ENCODE measurements around the gene ARHGEF10L.

The ARHGEF10L gene

DNA sequence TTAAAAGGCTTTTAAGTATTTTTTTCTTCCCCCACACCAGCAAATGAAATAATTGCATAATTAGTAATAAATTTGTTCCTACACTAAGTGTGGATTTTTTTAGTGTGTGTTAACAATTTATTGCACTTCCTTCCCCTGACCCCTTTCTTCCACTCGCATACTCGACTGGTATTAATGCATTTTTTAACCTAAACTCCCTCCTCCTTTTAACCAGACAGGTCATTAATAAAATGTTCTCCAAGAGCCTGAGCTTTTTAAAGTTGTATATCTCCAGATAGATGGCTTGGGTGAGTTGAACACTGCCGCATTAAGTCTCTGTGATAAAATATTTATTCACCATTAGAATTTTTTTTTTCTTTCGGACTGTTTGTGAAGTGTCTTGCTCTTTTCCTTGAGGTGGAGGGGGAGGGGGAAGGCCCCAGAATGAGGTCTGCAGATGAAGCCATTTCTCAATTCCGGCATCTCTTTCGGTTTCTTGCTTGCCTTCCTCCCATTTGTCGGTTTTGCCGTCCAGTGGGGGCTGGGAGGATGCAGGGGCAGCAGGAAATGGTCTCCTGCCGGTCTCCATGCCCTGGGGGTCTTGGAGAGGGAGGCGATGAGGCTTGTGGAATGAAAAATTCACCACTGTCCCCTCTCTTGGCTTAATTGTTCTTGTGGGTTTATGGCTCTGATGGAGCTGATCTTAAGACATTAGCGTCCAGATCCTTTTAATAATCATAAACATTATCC is 151.6 kb downstream of the ARHGEF10L start:
- H3K27ac ChIP-seq, result no peak overlapping the region
- DNase-seq (ENCODE audit: low read depth, low spot score), result no peak

DNA sequence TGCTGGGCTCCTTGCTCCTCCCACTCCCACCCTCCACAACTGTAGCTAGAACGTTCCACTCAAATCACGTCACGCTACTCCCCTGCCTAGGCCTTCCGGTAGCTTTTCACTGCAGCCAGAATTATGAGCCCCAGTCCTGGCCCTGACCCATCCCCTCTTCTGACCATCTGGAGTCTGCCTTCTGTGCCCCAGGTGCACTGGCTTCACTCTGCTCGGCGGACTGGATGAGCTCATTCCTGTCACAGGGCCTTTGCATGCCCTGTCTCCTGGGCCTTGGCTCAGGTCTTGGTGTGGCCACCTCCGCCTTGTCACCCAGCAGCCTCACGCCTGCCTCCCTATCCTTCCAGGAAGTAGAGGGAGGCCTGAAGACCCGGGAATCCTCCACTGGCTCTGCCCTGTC is 153.1 kb downstream of the ARHGEF10L start:
- no peak overlapping the region for H3K27ac ChIP-seq
- no peak for DNase-seq (ENCODE audit: low read depth, low spot score)

DNA sequence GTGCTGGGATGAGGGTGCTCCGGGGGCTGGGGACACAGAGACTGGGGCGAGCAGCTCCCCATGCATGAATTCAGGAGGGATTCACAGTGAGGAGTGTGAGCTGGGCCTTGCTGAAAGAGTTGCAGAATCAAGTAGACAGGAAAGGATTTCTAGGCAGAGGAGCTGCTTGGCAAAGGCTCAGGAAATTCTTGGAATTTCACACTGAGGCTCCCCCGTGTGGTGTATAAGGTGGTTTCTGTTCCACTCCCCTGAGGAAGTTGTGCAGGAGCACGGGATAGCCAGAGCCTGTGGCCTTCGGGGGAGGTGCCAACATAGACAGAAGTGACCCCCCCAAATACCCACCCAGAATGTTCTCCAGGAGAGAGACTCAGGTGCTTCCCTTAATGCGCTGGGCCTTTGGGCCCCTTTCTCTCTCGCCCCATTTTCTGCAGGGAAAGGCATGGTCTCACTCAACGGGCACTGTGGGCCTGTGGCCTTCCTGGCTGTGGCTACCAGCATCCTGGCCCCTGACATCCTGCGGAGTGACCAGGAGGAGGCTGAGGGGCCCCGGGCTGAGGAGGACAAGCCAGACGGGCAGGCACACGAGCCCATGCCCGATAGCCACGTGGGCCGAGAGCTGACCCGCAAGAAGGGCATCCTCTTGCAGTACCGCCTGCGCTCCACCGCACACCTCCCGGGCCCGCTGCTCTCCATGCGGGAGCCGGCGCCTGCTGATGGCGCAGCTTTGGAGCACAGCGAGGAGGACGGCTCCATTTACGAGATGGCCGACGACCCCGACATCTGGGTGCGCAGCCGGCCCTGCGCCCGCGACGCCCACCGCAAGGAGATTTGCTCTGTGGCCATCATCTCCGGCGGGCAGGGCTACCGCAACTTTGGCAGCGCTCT is 157.2 kb downstream of the ARHGEF10L start:
- no peak for DNase-seq (ENCODE audit: low read depth, low spot score)

DNA sequence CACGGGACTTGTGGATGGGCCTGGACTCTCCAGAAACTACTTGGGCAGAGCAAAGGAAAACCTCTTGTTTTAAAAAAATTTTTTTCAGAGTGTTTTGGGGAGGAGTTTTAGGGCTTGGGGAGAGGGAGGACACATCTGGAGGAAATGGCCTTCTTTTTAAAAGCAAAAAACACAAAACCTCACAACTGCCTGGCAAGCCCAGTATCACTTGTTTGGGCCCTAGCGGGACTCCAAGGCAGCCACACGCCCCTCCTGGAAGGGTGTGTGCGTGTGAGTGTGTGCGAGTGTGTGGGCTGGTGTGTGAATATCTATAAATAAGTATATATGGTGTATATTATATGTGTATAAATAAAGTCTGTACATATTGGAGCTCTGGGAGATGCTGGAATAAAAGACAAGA is 158.0 kb downstream of the ARHGEF10L start:
- no peak overlapping the region for H3K27ac ChIP-seq
- no peak for DNase-seq (ENCODE audit: low read depth, low spot score)

More for the DNA sequence above, 157.2 kb downstream of the ARHGEF10L start:
- no peak overlapping the region for H3K27ac ChIP-seq

DNA sequence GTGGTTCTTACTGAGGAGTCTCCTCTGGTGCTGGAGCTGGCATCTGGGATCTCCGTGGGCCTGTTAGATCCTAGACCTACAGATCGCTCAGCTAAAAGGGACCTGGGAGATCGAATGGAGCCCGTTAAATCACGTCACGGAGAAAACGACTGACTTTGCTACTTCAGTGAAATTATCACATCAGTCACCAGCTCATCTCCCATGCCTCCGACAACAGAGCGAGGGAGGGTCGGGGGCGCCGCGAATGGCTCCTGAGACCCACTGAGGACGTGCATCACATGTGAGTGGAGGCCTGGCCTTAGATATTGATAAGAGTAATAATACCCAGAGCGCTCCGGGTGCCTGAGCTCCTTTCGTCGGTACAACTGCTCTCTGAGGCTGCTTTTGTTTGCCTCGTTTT is 160.1 kb downstream of the ARHGEF10L start:
- no peak for DNase-seq (ENCODE audit: low read depth, low spot score)
- H3K27ac ChIP-seq, result no peak overlapping the region

DNA sequence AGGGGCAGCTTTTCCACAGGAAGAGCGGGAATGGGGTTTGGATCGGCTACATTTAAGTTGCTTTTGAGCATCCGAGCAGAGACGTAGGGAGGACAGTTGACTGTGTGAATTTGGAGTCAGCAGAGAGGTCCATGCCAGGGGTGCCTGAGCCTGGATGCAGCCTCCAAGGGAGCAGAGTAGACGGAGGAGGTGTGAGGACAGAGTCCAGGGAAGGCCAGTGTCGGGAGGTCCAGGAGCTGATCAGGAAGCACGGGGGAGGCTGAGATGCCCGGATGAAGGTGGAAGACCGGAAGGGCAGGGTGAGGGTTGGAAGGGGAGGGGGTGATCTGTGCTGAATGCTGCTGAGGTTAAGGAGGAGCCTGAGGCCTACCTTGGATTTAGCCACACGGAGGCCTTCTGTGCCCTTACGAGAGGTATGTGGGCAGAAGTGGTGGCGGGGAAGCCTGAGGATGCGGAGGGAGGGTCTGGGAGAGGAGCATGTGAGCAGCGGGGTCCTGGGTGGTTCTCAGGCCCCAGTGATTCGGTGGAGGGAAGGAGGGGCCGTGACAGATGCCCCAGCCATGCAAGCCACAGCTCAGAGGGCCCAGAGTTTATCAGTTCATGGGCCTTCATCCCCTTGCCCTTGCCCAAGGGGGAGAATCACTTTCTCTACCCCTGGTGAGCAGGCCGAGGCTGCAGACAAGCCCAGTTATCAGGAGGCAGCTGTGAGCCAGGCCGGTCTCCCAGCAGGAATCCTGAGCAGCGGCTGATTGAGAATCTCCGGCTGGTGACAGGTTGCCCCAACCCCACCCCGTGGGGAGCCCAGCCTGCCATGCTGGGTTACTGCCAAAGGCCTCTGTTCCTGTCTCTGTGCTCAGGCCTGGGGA is 161.7 kb downstream of the ARHGEF10L start:
- H3K27ac ChIP-seq, result no peak overlapping the region
- DNase-seq (ENCODE audit: low read depth, low spot score), result no peak

DNA sequence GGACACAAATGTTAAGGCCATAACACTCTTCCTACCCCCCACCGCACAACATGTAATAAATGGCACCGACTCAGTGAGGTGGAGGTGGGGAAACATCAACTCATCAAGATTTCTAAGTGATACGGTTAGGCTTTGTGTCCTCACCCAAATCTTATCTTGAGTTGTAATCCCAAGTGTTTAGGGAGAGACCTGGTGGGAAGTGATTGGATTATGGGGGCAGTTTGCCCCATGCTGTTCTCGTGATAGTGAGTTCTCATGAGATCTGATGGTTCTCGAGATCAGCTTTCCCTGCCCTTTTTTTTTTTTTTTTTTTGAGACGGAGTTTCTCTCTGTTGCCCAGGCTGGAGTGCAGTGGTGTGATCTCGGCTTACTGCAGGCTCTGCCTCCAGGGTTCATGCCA is 164.7 kb downstream of the ARHGEF10L start:
- H3K27ac ChIP-seq, result no peak overlapping the region
- no peak for DNase-seq (ENCODE audit: low read depth, low spot score)

DNA sequence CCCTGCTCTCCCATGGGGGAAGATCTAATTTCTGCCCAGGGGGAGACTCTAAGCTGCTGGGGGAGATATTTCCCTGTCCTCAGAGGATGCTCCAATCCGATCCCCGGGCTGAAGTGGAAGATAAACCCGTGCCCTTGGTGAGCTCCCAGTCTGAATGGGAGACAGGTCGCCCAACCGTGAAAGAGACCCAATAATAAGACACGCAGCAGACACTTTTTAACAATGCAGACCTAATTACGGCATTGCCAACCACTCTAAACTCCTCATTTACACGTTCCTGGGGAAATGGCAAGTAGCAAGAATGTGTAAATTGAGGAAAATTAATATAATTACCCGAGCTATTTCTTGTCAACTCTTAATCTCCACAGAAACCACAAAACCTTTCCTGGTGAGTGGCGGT is 166.9 kb downstream of the ARHGEF10L start:
- H3K27ac ChIP-seq, result no peak overlapping the region
- no peak for DNase-seq (ENCODE audit: low read depth, low spot score)

DNA sequence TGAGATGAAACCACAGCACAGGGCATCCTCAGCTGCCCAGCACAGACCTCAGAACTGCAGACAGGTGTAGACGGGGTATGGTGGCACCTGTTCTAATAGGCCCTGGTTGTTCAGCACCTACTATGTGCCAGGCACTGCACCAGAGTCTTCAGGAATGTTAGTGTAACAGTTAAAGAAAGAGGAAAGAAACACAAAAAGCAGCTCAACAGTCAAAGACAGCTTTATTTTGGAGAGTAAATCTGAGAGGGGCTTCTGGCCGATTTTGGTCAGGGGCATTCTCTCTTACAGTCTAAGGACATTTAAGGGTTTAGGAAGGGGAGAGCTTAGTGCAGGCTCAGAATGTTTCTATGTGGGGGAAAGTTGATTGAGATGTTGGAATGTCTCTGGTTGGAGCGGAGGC is 170.5 kb downstream of the ARHGEF10L start:
- no peak for DNase-seq (ENCODE audit: low read depth, low spot score)
- H3K27ac ChIP-seq, result no peak overlapping the region

DNA sequence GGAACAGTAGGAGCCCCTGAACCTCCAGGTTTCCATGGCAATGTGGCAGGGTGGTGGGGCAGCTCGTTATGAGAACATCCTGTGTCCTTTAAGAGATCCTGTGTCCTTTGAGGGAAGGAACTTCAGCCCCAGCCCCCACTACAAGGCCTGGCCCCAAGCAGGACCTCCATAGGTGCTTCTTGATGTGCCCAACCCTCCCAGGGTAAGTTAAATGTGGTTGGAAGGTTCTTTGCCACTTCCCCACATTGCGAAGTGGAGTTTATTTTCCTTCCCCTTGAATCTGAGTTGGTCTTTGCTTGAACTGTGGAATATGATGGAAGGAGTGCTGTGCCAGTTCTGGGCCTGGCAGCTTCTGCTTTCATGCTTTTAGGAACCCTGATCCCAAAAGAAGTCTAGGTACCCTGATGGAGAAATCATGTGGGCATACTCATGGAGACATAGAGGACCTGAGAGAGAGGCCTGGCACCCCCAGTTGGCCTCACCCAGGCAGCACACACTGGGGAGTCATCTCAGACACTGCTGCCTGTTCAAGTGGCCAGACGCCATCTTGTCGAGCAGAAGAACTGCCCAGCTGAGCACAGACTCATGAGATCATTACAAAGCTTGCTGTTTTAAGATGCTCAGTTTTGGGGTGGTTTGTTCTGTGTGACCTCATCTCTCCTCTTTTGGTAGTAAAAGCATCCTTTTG is 171.5 kb downstream of the ARHGEF10L start:
- no peak overlapping the region for H3K27ac ChIP-seq
- DNase-seq (ENCODE audit: low read depth, low spot score), result no peak

DNA sequence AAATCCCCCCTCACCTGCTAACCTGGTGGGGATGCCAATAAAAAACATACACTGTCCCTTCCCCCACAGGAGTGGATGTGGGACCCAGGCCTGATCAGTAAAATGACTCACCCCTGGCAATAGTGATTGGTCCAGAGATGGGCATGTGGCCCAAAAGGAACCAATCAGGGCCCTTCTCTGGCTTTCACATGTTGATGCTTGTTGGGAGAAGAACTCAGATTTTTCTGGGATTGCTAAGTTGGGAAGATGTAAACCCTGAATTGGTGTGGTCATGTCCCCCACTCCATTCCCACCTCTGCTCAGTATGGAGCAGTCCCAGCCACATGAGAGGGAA is 172.0 kb downstream of the ARHGEF10L start:
- DNase-seq (ENCODE audit: low read depth, low spot score), result no peak
- no peak overlapping the region for H3K27ac ChIP-seq

DNA sequence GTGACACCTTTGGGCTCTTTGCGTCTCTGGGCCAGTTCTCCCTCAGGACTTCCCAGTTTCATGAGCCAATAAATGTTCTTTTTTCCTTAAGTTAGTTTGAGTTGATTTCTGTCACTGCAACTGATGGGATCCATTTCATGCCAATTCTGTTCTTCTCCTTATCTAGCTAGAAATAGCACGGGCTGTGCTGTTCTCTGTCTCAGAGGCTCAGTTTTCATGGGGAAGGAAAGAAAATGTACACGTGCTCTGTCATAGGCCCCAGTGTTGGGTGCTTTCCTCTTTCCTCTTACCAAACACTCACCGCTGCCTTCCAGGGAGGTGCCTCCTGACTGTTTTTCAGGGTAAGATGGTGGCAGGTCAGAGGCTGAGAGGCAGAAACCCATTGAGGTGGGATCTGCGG is 172.4 kb downstream of the ARHGEF10L start:
- no peak for DNase-seq (ENCODE audit: low read depth, low spot score)
- no peak overlapping the region for H3K27ac ChIP-seq

DNA sequence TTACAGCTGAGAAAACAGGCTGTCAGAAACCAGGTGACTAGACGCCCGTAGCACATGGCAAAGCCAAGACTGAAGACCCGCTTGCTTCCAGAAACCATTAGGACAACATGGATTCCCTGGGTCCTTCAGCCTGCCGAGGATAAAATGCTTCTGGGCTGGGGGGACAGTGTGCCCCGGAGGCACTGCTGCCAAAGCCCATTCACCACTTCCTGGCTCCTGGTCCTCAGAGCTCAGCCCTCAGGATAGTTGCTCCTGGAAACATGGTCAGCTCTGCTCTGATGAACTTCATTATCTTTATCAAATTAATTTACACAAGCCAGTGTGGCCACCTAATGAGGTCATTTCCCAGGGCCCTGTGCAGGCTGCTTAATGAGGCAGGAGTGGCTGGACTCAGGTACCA is 174.5 kb downstream of the ARHGEF10L start:
- no peak overlapping the region for H3K27ac ChIP-seq
- DNase-seq (ENCODE audit: low read depth, low spot score), result no peak

DNA sequence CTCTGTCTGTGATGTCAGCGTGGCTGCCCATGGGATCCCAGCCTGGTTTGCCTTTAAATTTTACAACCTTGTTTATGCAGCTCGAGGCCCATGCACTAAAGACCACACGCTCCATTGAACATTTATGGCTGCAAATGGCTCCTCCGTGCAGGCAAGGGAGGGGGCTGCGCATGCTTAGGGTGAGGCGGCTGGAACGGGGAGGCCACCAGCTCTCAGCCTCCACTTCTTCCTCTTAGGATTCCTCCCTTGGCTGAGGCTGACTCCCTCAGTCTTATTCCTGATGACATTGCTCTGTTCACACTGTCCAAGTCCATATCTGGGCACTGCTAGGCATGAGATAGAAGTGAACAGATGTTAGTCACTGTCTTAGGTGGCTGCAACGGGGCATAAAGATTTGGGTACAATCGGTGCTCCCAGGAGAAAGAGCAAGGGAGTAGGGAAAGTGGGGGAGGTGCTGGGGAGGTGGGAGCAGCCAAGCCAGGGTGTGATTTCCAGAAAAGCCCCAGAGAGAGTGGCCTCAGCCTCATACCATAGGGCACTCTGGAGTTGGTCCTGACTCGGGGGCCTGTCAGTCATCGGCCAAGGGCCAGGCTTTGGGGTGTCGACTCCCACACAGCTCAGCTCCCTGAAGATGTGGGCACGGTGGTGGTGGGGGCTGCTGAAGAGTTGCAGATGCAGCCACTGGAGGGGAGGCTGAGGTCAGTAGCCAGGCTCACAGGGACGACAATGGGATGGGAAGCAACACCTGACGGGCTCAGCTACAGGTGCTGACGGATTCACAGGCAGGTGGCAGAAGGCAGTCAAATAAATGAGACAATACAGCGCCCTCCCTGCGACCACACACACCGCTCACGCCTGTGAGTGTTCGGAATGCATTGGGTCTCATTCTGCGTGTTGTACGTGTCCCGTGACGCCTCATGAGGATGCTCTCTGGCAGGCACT is 178.4 kb downstream of the ARHGEF10L start:
- no peak overlapping the region for H3K27ac ChIP-seq
- DNase-seq (ENCODE audit: low read depth, low spot score), result no peak

DNA sequence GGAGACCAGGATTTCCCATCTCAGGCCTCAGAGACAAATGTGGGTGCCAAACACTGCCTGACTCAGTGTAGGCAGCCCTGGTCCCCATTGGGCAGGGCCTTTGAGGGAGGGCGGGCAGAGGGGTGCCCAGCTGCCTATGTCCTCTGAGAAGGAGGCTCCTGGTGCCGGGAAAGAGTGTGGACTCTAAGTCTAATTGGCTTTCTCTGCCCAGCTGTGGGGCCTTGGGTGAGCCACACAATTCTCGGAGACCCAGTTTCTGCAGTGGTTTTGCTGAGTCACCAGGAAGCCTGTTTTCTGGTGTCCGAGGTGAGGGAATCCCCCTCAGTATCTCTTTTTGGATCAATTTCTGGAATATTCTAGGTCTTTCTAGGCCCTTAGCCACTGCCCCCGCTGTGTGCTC is 180.4 kb downstream of the ARHGEF10L start:
- DNase-seq (ENCODE audit: low read depth, low spot score), result no peak
- H3K27ac ChIP-seq, result no peak overlapping the region

DNA sequence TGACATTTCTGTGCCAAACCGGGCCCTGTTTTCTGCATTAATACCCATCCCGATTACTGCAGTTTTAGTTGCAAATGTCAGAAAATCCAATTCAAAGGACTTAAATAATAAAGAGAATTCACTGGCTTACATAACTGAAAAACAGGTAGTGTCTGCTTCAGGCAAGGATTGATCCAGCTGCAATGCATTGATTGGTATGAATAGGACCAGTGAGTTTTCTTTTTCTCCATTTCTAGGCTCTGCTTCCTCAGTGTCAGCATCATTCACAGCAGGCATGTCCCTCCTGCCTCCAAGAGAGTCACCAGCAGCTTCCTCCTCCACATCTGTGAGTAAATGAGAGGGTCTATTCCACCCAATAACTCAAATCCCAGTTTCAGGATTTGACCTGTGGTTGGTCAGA is 181.9 kb downstream of the ARHGEF10L start:
- no peak for DNase-seq (ENCODE audit: low read depth, low spot score)

DNA sequence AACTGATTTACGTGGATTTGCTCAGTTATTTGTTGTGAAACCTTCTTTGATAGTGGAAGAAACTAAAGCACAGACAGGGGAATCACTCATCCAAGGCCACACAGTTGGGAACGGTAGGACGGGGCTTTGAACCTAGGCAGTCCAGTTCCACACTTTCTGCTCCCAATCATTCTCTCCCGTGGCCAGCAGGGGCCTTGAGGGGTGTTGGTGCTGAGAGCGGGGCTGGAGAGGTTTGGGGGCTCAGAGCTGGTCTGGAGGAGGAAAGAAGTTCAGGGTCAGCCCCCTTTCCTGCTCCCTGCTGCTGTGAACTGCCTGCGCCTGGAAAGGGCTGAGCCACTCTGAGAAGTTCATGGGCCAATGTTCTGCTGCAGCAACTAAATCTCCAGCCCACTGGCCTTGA is 184.2 kb downstream of the ARHGEF10L start:
- no peak for DNase-seq (ENCODE audit: low read depth, low spot score)
- H3K27ac ChIP-seq, result no peak overlapping the region

More for the DNA sequence above, 181.9 kb downstream of the ARHGEF10L start:
- no peak overlapping the region for H3K27ac ChIP-seq

DNA sequence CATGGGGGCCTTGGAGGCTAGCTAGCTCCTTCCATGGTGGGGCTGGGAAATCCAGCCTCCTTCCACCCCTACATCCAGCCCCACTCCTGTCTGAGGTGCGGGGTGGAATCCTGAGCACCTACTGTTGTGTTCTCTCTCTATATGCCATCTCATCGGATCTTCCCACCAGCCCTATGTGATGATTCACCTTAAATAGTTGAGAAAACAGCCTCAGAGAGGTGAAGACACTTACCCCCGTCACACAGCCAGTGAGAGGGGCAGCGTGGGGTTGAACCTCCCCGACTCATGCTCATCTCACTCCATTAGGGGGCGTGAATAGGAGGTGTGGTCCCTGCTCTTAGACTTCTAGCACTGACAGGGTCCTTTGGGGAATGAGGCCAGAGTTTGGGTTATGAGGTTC is 184.7 kb downstream of the ARHGEF10L start:
- no peak for DNase-seq (ENCODE audit: low read depth, low spot score)
- no peak overlapping the region for H3K27ac ChIP-seq

DNA sequence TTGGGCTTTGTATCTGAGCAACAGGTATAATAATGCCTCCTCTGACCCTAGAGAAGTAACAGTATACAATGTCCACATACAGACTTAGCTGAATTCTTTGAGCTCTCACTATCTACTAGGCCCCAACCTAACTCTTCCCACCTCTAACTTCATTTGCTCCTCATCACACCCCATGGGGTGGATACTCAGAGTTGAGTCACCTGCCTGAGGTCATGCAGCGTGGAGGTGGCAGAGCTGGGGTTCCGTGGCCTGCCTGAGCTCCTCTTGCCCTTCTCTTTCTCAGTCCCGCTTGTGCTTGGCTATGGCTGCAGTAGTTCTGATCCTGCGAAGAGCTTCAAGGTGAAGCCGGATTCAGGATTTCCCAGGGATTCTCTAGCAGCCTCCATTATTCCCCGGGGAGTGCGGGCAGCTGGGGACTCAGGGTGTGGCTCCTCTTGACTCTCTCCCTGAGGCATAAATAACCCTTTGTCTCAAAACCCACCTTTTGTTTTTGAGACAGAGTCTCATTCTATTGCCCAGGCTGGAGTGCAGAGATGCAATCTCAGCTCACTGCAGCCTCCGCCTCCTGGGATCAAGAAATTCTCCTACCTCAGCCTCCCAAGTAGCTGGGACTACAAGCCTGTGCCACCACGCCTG is 185.7 kb downstream of the ARHGEF10L start:
- H3K27ac ChIP-seq, result no peak overlapping the region
- DNase-seq (ENCODE audit: low read depth, low spot score), result no peak
